ENCODE data around the gene UMOD.

Gene UMOD

GRCh38 chr16:20364051-20364450 lies 11.5 kb upstream of the UMOD start:
- DNase-seq (ENCODE audit: low read depth in 2 of 2): no peak

GRCh38 chr16:20363191-20363590 lies 10.7 kb upstream of the UMOD start:
- DNase-seq (ENCODE audit: low read depth in 2 of 2): no peak

DNA sequence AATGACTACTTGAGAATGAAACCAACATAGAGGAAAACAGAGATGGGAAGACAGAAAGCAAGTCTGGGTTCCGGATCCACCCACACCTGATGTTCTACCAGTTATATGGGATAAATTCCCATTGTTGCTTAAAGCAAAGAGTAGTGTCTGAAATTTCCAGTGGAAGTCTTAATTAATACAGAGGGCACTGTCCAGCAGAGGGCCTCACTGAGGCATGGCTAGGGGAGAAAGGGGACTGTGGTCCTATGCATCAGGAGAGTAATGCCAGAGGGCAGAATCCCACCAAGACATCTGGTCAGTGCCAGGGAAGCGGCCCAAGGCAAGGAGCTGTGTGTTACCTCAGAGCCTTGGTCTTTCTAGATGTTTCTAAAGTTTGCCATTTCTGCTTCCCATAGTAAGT lies 7.5 kb upstream of the UMOD start:
- DNase-seq (ENCODE audit: low read depth in 2 of 2): no peak

GRCh38 chr16:20355114-20355782 lies 2.7 kb upstream of the UMOD start:
- no peak for DNase-seq (ENCODE audit: low read depth in 2 of 2)

DNA sequence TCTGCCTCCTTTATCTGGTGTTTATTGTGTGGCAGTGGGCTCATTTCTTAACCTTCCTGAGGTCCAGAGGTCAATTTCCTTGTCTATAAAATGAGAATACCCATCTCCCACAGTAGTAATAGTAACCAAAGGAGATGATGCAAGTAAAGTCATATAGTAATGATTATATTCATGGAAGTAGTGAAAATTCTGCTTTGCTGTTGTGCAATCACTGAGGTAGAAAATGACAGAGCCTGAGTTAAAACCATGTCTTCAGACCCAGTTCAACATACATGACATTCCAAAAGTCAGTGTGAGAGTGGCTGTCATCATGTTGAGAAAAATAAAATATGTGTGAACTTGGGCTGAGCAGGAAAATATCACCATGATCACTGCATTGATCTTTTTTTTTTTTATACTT lies 864 bp upstream of the UMOD start:
- DNase-seq (ENCODE audit: low read depth in 2 of 2): no peak

DNA sequence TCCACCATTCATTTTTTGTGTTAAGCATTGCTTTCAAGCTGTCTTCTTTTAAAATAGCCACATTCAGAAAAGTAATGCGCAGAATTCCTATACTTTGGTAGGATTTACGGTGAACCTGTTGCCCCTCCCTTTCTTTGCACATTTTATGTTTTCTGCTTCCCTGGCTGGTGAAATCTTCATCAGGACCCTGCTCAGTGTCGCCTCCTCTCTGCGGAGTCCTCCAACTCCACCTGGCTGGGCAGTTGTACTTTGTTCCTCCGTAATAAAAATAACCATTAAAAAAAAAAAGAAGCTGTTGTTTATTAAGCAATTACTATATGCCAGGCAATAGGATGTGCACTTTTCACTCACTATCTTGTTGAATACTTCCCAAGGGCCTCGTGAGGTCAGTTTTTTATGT lies 2.9 kb downstream of the UMOD start:
- DNase-seq (ENCODE audit: low read depth in 2 of 2): no peak

GRCh38 chr16:20348365-20349185 lies 3.9 kb downstream of the UMOD start:
- DNase-seq (ENCODE audit: low read depth in 2 of 2): no peak

DNA sequence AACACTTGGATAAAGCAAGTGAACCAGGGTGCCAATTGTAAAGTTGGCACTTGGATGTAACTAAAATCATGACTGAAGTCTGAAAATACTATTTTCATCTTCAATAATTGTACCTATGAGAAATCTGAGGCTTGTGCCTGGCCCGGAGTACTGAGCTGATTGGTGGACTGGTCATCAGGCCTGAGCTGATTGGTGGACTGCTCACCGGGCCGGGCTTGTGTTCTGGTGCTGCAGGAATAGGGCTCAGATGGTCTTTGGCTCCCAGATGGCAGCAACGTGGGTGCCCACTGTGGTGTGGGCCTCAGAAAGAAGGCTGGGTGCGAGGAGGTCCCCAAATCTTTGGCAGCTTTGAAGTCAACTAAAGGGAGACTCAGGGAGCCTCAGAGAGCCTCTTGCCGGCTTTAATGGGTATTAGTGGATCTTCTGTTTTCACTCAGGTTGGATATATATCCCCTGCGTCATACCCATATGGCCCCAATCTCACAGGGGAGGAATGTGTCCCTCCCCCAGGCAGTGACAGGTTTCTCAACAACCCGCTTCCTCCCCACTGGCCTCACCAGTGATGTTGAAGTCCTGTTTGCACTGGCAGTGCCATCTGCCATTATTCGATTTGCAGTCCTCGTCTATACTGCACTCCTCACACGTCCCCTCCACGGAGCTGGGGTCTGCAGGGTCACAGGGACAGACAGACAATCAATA lies 4.7 kb downstream of the UMOD start:
- no peak for DNase-seq (ENCODE audit: low read depth in 2 of 2)

- no peak for DNase-seq (ENCODE audit: low read depth in 2 of 2)
Measured at GRCh38 chr16:20344611-20345010, 7.9 kb downstream of the UMOD start.

DNA sequence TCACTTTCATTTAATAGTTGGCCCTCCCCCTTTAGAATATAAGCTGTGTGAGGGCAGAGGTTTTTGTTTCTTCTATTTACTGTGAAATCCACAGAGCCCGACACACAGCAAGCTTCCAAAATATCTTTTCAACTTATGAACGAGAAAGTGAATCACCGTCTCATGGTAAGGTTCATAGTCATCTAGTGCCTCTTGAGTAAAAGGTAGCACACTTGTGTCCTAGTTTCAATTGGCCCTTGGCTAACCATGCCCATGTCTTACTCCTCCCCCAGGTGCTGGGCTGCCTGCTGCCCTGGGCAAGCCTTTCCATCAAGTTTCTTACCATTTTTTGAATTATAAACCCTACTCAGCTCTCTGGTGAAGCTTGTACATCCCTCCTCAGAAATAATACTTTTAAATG lies 12.8 kb downstream of the UMOD start:
- no peak for DNase-seq (ENCODE audit: low read depth in 2 of 2)

GRCh38 chr16:20336955-20337354 lies 15.6 kb downstream of the UMOD start:
- no peak for DNase-seq (ENCODE audit: low read depth in 2 of 2)

- DNase-seq (ENCODE audit: low read depth in 2 of 2): no peak
Measured at GRCh38 chr16:20334396-20334795, 18.1 kb downstream of the UMOD start.

DNA sequence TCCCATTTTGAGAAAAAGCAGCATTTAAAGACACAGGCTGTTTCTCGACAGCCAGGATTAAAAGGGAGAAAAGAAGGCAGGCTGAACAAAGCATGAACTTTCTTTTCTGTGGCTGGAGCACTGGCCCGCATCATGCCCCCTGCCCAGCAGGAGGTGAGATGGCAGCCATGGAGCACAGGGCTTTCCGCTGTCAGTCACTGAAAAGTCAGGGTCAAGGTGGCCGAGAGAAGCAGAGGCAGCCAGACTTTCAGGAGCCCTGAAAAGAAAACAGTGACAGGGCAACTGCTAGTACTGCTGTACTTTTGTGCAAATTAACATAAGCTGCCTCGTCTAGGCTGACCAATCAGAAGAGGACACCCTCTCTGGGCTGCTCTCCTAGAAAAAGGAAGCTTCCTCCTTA lies 19.4 kb downstream of the UMOD start:
- no peak for DNase-seq (ENCODE audit: low read depth in 2 of 2)

DNA sequence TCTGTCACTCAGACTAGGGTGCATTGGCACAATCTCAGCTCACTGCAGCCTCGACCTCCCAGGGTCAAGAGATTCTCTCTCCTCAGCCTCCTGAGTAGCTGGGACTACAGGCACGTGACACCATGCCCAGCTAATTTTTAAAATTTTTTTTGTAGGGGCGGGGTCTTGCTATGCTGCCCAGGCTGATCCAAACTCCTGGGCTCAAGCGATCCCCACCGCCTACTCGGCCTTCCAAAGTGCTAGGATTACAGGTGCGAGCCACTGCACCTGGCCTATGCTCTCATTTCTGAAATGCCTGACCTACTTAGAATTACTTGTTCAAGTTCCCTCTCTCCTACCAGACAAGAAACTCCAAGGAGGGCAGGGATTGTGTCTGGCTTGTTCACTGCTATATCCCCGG lies 20.1 kb downstream of the UMOD start:
- DNase-seq (ENCODE audit: low read depth in 2 of 2): no peak

DNA sequence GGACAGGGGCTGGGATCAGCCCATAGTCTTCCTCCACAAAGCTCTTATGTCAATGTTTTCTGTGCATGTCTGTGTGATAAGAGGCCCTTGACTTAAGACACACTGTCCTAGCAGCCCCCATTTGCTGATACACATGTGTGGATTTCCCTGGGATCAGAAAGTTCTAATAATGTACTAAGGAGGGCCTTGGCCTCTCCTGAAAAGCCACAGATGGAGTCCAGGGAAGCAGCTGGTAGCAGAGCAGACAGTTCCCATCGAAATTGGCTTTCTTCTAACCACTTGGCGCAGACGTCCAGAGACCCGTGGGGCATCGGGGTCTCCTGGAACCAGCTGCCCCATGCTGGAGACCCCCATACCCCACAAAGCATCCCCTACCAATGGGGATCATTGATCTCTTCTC lies 20.9 kb downstream of the UMOD start:
- no peak for DNase-seq (ENCODE audit: low read depth in 2 of 2)

DNA sequence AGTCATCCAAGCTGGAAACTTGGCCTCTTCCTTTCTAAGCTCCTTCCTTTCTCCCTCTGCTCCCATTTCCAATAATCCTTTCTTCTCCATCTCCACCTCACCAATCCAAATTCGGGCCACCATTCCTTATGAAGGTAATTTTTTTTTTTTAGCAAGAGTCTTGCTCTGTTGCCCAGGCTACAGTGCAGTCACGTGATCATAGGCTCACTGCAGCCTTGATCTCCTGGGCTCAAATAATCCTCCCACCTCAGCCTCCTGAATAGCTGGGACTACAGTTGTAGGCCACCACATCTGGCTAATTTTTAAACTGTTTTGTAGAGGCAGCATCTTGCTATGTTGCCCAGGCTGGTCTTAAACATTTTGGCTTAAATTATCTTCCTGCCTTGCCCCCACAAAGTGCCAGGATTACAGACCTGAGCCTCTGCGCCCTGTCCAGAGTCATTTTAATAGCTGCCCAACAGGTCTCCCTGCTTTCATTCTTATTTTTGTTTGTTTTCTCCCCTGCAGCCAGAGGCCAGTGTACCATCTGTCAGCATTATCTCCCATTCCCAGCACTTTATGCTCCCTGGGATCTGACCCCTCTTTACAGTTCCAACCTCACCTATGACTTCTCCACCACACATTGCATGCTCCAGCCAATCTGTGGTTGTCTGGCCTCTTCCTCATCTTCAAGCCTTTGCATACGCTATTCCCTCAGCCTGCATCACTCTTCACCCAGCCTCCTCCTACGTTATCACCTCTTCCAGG lies 22.9 kb downstream of the UMOD start:
- DNase-seq (ENCODE audit: low read depth in 2 of 2): no peak

DNA sequence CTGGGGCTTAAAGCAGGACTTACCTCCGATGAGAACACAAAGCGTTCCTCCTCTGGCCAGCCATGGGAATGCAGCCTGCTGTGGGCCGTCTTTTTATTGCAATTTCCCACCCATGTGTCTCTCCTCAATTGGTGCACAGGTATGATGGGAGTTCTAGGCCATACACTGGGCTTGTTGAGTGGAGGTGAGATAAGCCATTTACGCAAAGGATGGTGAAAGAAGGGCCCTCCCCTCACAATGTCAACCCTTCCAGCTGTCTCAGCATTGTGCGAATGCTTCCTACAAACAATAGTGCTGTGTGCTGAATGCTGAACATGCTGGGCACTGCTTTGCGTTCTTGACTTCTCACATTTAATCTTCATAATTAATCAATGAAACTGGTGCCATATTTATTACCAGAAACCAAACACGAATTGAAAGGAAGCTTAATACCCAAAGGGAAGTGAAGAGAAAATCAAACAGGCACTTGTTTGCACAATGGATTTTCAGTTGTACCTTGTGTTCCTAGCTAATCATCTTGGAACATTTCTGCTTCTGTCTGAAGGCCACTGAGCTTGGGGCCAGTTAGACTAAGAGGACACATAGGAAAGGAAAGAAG lies 25.0 kb downstream of the UMOD start, which contains the start of gene GP2:
Gene GP2 (minus strand): TSS at position 70 of the 598 bp plus-strand sequence. CDS start 1,082 bp downstream, outside the sequence.
- DNase-seq (ENCODE audit: low read depth in 2 of 2): no peak

GRCh38 chr16:20326321-20326720 lies 26.2 kb downstream of the UMOD start:
- no peak for DNase-seq (ENCODE audit: low read depth in 2 of 2)

GRCh38 chr16:20325005-20325404 lies 27.5 kb downstream of the UMOD start:
- DNase-seq (ENCODE audit: low read depth in 2 of 2): no peak

GRCh38 chr16:20323591-20324117 lies 28.9 kb downstream of the UMOD start:
- no peak for DNase-seq (ENCODE audit: low read depth in 2 of 2)

GRCh38 chr16:20322696-20323095 lies 29.8 kb downstream of the UMOD start:
- no peak for DNase-seq (ENCODE audit: low read depth in 2 of 2)
